Activated CD8-positive, alpha-beta memory T cell treated with anti-CD3 and anti-CD28 coated beads, Interleukin-2, amount 50 U/mL, for 4 hours (primary cell): ENCODE data around the gene NXPH1.

Experiments
- DNase-seq: peaks from one replicate; pipeline ENCODE4 v3.0.0-alpha.2; 2020

The NXPH1 gene

DNA sequence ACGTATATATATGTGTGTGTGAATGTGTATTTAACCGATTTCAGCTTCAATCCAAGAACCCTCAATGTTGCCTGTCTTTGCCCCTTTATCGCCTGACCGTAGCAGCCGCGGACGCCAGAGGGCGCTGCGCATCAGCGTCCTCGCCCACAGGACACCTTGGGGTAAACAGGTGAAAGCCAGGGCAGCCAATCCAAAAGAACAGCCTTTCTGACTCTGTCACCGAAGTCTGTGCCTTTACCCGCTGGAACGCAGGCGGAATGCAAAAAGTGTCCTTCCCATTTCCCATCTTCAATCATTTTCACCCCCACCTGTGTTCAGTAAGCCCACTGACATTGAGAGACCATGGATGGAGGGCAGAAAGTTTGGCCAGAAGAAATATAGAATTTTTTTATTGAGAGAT is 3.6 kb downstream of the NXPH1 start:
- peak; percentile 24 for DNase-seq

DNA sequence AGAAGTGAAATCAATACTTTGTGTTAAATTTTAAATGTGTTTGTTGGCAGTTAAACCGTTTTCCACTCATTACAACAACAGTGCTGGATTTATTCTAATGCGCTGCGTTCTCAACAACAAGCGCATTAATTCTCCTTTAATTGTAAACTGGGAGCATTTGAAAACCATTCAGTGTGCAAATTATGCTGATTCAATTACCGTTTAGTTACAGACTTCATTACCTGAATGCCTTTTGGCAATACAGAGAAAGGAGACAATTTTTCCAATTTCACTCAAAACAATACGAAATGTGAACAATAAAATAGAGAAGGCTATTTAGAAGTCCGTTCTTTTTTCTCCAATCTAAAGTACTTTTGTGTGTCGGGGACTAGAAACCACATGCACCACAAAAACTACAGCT is 4.2 kb downstream of the NXPH1 start:
- DNase-seq = no peak

DNA sequence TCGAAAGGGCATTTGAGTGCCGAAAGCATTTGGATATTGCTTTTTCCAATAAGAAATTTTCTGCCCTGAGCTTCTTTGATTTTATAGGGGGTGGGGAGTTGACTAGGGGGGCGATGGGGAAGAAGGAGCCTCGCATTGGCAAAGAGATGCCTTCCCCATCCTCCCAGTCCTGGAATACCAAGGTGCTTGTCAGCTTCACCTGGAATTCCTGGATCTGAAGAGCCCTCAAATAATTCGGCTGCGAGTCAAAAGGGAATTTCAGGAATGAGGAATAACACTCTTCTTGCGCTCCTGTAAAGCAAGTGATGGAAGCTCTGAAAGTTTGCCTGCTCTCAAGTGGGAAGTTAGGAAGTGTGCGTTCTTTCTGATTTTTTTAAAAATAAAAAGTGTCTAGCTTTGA is 7.3 kb downstream of the NXPH1 start:
- DNase-seq = no peak

DNA sequence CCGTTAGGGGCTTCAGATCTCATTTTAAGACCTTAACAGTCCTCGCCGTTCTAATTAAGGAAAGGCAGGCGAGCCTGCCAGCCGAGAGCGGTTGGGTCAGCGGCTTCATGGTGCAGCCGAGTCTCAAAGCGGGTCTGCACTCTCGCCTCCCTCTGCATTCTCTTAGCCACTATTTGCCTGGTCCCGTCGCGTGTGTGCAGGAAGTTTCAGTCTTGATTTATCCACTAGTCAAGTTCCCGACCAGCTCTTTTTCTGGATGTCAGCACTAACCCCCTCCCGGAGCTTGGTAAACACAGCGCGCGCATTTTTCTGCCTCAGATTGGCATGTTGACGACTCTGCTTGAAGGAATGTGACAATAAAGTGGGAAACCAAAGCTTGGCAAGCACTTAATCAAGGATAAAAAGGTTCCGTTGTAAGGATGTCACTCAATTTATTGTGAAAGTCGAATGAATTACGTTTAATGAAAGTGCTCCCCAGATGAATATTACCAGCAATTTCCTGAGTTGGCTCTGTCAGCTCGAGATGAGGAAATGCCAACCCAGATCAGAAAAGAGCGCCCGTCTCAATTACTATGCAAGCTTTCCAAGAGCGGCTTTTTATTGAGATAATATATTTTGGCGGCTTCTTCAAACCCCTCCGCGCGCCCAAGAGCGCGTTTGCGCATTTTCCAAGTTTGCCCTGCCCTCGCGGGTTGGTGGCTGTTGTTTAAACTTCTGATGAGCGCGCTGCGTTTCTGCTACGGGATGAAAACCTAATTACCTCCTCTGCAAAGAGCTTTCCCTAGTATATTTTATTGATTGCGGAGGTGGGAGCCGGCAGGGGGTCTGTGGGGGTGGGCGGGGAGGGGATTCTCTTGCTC is 7.9 kb downstream of the NXPH1 start:
- DNase-seq = no peak

DNA sequence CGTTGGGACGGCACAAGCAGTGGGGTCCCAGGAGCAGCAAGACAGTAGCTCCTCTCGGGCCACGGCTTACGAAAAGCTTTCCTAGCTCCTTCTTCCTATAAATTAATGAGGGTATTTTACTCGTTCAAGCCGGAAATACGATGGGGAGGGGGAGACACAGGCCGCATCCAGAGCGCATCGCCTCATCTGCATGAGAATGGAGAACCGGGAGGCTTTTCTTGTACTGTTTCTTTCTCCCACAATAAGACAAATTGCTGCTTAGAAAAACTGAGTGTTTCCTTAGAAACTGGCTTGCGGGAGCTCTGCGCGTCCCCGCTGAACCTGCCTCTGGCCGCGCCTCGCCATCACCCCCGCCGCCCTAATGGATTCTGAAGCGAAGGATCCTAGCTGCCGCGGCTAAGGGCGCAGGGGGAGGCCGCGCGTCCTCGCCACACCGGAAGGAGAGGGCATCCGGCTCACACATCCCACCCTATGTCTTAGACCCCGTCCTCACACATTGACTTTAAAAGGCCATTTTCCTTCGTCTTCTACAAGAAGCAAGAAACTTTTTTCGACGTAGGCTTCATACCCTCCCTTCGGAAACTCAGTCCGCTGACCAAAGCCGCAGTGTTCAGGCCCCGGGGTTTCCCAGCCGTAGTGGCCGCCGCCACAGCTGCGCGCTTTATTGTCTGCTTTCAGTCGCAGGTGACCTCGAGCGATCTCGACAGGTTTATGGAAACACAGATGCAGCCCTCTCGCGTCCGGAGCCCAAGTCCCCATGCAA is 8.8 kb downstream of the NXPH1 start:
- DNase-seq = no peak

DNA sequence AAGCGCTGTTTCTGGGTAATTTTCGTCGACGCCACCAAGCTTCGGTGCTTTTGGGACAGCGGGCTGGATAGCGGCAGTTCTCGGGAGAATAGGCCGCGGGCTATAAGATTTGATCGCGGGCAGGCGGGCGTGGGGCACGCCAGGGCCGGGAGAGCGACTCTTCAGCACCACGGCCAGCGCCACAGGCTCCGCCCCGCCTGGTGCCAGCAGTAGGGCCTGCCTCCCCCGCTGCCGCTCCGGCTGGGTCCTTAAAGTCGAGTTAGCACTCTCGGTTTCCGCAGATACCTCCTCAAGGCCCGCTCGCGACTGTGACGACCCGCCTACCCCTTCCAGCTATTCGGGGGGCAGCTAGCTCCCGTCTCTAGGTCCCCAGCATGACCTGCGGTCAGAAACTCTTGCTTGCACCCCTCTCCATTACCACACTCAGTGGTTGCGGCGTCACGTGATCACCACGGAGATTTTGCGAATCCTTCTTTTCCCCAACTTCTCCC is 9.4 kb downstream of the NXPH1 start:
- peak; percentile 30 for DNase-seq

DNA sequence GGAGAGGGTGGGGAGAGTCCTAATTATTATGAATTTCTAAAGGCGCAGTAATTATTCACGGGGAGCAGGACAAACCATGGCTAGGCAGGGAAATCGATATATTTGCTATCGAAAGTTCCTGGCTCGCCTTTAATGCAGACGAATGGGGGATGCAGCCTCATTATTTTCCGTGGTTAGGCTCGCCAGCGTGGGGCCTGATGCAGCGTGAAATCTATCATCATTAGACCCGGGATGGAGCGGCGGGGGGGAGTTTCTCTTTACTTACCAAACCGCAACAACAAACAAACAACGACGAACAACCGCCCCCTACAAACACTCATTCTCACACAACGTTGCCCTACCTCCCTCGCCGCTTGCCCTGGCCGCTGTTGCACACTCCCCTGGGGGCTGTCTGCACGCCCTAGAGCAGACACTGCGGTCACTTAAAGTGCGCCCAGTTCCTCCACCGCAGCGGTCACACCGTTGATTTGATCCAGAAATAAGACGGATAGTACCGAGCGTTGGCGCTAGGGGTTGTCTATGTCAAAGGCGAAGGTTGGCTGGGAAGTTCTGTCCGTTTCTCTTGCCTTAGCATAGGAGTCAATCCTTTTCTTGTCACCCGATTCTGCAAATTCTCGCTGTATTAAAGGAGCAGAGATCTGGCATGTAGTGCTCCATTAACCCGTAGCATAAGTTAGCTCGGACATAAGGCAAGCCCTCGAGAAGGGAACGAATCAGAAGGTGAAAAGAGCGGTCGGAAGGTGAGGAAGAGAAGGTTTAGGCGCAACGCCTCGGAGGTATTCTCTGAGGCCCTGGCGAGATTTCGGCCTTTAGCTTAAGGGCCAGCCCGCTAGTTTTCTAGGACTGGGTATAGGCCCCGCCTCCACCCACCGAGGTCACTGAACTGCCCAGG is 10.4 kb downstream of the NXPH1 start:
- DNase-seq = no peak

DNA sequence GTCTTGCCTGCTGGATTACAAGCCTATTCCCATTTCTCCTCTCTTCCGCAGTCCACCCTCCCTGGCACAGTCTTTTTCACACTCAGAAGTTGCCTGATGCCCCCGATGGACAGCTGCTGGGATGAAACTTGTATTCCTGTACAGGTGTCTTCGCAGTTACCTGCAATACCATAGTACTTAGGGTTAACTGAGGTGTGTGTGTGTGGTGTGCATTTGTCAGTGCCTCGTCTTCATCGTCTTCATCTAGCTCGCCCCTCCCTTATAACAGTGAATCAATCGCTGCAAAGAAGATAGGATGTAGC is 11.0 kb downstream of the NXPH1 start:
- DNase-seq = no peak

DNA sequence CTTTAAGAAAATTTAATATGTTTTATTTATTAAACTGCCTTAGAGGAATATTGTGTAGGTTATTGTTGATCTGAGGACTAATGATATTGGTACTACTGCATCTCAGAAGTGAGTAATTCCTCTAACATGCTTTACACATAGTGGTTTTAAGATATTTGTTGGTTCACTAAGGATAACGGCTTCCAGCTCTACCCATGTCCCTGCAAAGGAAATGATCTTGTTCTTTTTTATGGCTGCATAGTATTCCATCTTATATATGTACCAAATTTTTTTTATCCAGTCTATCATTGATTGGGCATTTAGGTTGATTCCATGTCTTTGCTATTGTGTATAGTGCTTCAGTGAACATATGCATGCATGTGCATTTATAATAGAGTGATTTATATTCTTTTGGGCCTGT is 20.1 kb downstream of the NXPH1 start:
- DNase-seq = no peak

DNA sequence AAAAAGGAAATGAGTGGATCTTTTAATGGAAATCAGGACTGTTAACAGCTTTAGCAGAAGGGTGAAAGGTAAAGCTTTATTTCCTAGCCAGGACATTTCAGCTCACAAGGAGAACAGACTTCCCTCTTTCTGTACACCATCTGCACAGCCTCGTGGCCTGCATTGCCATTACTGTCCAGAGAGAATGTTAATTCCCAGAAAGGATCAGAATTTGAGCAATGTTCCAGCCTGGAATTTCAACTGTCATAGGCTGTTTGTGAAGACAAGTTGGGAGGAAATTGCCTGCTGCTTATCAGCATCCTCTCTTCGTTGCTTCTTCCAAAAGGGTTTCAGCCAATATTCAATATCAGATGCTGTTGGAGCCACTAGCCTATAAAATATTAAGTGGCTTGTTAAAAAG is 22.0 kb downstream of the NXPH1 start:
- DNase-seq = no peak

DNA sequence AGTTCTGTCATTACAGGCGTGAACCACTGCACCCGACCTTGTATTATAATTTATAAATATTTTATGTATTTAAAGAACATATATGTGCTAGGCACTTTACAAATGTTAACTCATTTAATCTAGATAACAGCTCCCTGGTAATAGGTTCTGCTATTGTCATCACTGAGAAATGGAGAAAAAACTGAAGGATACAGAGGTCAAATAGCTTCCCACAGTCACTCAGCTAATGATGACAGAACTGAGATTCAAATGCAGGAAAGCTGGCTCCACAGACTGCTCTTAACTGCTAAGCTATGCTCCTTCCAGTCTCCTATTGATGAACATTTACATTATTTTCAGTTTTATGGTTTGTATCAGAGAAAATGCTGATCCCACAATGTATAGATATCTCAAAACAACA is 28.9 kb downstream of the NXPH1 start:
- no peak for DNase-seq

DNA sequence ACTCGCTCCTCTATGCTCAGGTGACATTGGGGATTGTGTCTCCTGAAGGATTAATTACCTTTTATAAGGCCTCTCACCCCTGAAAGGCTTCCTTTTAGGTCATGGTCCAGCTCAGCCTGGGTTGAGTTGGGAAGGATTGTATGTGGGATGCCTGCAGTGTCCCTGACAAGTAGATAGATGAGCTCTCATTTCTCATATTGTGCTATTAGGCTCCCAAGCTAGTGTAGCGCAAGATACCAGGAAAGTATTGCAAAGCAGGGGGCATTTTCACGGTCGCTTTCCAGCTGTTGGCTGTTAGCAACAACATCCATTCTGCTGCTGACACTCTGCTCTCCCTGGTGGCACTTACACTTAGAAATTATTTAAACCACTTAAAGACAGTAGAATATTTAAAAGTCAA is 31.9 kb downstream of the NXPH1 start:
- no peak for DNase-seq

DNA sequence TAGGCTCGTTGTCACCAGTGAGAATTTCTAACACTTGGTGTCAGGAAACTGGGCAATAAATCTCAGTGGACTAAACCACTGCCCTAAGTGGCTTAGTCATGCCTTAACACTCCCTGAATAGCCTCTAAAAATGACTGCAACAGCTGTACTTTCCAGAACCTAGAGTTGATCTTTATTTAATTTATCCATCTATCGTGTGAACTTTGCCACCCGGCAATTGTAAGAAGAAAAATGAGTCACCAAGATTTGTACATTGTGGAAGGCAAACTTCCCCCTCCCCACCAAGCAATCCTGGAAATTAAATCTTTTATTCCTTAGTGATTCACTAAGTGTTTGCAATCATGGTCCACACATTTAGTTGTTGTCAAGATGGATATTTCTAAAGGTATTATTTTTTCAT is 47.1 kb downstream of the NXPH1 start:
- DNase-seq = no peak

DNA sequence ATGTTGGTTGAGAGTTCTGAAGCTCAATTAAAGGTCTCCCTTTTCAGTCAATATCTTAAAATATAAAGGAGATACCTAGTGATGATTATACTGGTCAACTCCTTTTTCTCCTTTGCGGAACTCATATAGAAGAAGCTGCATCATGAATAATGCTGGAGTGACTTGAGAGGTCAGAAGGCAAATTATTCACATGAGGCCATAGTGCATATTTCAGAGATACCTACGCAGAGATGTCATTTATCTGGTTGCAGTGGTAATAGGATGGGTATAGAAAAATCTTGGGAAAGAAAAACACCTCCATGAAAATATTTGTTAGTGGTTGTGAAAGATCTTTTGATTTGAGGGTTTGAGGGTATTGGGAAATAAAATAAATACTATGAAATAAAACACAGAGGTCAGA is 47.7 kb downstream of the NXPH1 start:
- no peak for DNase-seq

DNA sequence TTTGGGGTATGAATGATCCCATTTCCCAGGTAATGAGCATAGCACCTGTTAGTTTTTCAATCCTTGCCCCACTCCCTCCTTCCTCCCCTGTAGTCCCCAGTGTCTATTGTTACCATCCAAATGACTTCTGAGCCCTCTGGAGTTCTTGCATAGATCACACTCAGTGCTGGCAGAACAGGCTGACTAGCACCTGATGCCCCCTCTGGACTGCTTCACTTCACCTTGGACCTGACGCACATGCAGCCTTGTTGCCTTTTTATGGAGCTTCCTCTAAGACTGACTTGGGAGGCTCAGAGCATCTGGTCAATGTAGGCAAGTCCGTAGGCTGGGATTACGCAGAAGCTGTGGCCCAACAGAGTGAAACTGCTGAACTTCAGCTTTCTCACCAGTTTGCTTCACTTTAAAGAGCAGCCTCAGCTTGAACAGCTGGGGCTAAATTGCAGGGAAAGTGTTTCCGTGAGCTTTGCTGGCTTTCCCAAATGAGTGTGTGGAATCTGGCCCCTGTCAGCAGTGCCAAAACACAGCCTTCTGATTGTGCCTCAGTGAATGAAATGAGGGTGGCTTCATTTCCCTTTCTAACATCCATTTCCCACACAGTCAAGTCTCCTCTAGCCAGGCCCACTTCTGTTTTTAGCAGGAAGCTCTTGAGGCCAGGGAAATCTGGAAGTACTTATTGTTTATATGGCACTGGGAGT is 48.5 kb downstream of the NXPH1 start:
- DNase-seq = no peak

DNA sequence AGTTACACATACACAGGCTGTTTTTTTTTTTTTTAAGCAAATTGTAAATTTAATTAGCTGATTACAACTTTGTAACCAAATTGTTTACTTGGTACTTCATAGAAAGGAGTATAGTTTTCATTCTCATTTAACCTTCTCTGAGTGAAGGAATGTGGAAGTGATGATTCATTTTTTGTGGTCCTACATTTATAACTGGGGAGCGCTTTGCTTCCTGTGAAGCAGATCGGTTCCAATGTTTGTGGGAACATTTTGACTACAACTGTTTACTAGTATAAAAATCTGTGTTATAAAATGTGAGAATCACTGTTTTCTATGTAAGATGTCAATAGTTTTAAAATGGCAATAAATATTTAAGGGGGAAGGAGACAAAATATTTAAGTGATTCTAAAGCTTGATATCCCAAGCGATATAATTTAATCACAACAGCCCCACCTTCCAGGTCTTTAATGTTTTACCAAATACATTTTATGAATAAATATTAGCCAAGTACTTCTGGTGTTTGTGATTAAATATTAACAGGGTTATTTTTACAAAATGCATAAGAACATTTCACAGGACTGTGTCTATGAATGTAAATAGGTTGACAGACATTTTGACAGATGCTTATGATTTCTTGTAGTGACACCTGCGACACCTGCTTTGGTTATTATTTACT is 57.1 kb downstream of the NXPH1 start:
- no peak for DNase-seq

DNA sequence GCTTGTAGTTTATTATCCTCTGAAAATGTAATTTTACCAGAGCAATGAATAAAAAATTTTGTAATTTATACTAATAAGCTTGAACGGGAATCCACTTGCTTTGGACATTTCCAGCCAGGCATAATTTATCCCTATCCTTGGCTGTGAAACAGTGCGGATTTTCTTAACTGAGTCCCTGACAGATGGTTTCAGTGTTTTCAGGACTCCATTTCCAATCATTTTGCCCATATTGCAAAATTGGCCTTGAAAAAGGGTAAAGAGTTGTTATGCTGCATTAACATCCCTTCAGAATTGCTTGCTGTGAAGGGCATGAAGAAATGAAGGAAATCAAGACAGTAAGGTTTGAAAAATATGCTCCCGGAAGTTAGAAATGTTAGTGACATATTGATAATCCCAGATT is 57.7 kb downstream of the NXPH1 start:
- DNase-seq = no peak

DNA sequence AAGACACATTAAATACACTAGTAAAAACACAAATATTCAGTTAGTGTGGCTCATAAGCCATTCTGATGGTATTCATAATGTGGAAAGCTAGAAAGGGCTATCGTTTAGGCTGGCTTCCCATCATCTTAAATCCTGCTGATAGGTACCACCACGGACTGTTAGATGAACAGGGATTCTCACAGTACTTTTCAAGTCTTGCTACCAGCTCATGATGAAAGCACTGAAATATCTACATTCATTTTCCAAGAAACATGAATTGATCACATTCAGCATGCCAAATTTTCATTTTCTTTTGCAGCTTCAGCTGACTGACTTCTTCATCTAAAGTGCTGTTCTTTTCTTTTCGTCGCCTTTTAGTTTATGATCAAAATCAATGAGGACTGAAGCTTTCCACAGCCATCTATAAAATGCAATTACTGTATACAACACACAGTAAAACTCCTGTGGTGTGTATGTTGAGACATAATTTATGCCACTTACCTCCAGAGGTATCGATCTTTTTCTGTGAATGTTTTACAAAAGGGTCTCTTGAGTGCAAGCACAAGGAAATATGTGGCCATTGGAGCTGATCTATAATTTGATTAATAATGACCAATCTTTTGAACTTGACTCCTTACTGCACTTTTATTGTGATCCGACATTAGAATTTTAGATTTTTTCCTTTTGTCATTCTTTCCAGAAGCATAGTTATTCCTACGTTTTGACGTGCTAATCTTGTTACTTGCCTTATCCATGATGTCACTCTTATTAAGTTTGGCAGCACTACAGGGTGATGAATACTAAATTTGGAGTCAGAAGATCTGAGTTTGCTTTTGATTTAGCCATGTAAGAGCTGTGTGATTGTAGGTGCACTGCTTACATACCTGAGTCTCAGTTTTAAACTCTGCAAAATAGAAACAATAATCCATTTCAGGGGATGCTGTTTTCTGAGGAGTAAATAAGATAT is 58.4 kb downstream of the NXPH1 start:
- DNase-seq = no peak

DNA sequence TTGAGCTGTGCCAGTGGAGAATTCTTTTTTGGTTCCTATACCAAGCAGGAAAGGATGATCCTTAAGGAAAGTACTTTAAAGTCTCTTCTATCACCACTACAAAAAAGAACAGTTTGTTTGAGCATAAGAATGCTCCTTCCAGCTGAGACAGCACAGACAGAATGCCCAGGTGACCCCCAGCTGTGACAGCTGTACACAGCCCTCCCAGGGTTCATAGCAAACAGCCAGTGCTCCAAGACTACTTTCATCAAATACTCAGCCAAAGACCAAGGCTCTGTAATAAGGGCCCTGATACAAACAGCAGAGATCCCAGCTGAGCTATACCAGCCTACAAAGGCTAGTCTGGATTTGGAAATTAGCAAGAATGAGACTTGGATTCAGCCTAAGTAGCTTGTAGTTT is 65.7 kb downstream of the NXPH1 start:
- DNase-seq = no peak

DNA sequence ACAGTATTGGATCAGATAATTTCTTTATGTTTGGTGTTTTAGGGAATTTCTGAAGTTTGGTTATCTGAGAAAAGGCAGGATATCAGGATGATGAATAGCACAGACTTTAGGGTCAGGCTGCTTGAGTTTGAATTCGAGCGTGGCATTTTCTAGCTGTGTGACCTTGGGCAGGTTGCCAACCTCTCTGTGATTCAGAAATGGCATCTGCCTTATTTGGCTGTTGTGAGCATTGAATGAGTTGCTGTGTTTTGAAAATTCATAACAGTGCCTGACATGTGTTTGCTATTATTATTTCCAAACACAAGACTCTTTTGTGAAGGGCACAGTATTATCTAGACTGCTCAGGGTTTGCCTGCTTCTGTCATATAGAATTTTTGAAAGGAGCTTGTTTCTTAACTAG is 66.9 kb downstream of the NXPH1 start:
- DNase-seq = no peak

DNA sequence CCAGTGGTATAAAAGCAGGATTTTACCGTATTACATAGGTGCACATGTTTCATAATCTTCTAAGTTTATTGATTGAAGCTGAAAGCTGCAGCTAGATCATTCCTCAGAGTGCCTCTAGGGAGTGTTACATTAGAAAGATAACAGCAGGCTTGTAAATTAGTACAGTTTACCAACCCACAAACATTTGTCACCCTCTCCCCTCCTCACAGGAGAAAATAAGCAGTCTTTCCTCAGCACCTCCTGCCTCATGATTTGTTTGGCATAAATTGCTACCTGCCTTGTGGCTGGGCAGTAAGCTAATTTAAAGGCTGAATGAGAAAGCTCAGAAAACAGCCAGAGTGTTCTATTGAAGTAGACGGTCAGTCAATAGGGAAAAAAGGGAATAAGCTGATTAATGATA is 74.2 kb downstream of the NXPH1 start:
- no peak for DNase-seq
